ENCODE data around the gene MASP2. TPM values are rescaled to one million over a fixed set of nuclear protein-coding genes. Genes with fewer than 3 reads are reported as not detected.

Gene MASP2
- total and polyA plus RNA-seq, 2 of the 8 experiments (the other 6 are each of a cell fraction or from before 2014, with no cell fraction given): 0.54 to 1.2 TPM

DNA sequence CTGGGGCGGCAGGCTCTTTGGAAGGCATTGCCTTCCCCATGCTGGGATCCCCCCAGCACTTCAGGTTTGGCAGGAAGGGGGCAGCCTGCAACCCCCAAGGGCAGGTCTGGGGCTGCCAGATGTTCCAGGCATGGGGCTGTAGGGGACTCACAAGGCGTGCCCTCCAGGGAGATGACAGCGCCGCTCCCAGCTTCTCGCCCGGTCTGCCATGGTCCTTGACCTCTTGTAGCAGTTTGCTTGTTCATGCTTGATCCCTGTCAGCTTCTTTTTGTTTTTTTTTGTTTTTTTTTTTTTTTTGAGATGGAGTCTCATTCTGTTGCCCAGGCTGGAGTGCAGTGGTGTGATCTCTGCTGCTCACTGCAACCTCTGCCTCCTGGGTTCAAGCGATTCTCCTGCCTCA is 56.2 kb downstream of the MASP2 start (continued):
- no peak for TF ChIP-seq CHD7 (IDR thresholded peaks at IDR 0.05; ENCODE audit: insufficient replicate concordance, low read length)
- no peak for TF ChIP-seq NRF1 (IDR thresholded peaks at IDR 0.05; ENCODE audit: low read depth, low read length)
- TF ChIP-seq CBX8 (IDR thresholded peaks at IDR 0.05; ENCODE audit: borderline replicate concordance, low read depth, low read length): no peak
- TF ChIP-seq SP4 (IDR thresholded peaks at IDR 0.05; ENCODE audit: low read length): no peak
- TF ChIP-seq HDAC2 (IDR thresholded peaks at IDR 0.05; ENCODE audit: borderline replicate concordance in 1 of 2, low read depth in 2 of 2, low read length in 2 of 2): no peak
- TF ChIP-seq, protein P1, sequence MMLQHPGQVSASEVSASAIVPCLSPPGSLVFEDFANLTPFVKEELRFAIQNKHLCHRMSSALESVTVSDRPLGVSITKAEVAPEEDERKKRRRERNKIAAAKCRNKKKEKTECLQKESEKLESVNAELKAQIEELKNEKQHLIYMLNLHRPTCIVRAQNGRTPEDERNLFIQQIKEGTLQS (IDR thresholded peaks at IDR 0.05; ENCODE audit: insufficient read depth, low read depth, low read length): no peak
- TF ChIP-seq GABPA (IDR thresholded peaks at IDR 0.05; ENCODE audit: borderline replicate concordance, insufficient read depth, low read length): no peak
